Esophagus muscularis mucosa (tissue), 4 donors: Measurements from ENCODE around the gene TOMM70.

Experiments
- CTCF ChIP-seq, 3 experiments: fragments of 200-600 bp in 2 of 3; fragments of 450-650 bp in 1 of 3; sonication (generic) in 2 of 3; IDR thresholded peaks; one replicate each; pipeline ENCODE4 v1.5.1; 2017 to 2019; ENCODE audit warnings: antibody characterized with exemption in 3 of 3, mild to moderate bottlenecking in 2 of 3, moderate library complexity in 1 of 3
- EP300 ChIP-seq: sonication (generic); formaldehyde crosslinking; IDR thresholded peaks from one replicate; pipeline ENCODE4 v1.6.1; 2017; ENCODE audit warnings: antibody characterized with exemption
- POLR2A ChIP-seq: fragments of 450-650 bp; IDR thresholded peaks from one replicate; pipeline ENCODE4 v1.6.1; 2017; ENCODE audit warnings: antibody characterized with exemption, moderate library complexity, mild to moderate bottlenecking, low read depth
- POLR2AphosphoS5 ChIP-seq, 2 donors: sonication (generic); formaldehyde crosslinking; IDR thresholded peaks; one replicate each; pipeline ENCODE4 v1.6.1; 2017; ENCODE audit warnings: antibody characterized with exemption in 2 of 2

DNA sequence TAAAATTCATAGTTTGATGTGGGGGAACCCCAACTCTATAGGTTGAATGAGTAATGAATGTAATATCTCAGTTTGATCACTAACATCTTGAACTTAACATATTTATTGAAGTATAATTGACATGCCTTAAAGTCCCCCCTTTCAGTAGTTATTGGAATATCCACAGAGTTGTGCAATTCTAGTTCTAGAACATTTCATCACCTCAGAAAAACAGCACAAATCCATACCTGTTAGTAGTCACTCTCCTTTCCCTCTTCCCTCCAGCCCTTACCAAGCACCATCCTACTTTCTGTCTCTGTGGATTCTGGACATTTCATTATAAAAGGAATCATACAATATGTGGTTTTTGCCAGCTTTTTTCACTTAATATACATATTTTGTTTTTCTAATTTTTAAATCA is 75.1 kb downstream of the TOMM70 start:
- TF ChIP-seq POLR2A = no peak
- TF ChIP-seq CTCF (IDR thresholded peaks at IDR 0.05) = no peak
- no peak for TF ChIP-seq POLR2AphosphoS5 (IDR thresholded peaks at IDR 0.05)
- TF ChIP-seq EP300 = no peak
